Endothelial cell of umbilical vein (primary cell): Measurements from ENCODE around the gene SQSTM1. TPM values are rescaled to one million over a fixed set of nuclear protein-coding genes. Genes with fewer than 3 reads are reported as not detected.

Source experiments
- BruUV-seq: library from RNA; stranded (reverse); fragments of 400-500 nt; replicated peaks from 2 replicates; lab custom pipeline; 2021; lab: Mats Ljungman, UMichigan
- CTCF ChIA-PET: fragments of 300-600, 350-600 bp; sonication (Branson Sonifier 250); formaldehyde crosslinking; loops from one replicate; lab custom pipeline; 2021; ENCODE audit warnings: antibody characterized with exemption, inconsistent platforms; lab: Charles Lee
- POLR2A ChIA-PET: fragments of 300-600, 350-600 bp; sonication (Branson Sonifier 250); formaldehyde crosslinking; loops from one replicate; lab custom pipeline; 2021; ENCODE audit warnings: antibody characterized with exemption, inconsistent platforms; lab: Charles Lee
- DNase-seq: peaks from one replicate; pipeline ENCODE4 v3.0.0-alpha.2; 2011; ENCODE audit warnings: low read depth, low spot score
- FAIRE-seq: peaks from 2 replicates; lab custom pipeline; 2011; peaks lifted over from hg19 to GRCh38; lab: Jason Lieb, UNC
- H2AFZ ChIP-seq: 2 replicates; pipeline ENCODE4 v1.6.0; 2012; ENCODE audit warnings: low read depth, low read length, control low read depth, inconsistent platforms
- H3K27ac ChIP-seq: 2 replicates; pipeline ENCODE4 v1.5.1; 2011; ENCODE audit warnings: low read depth, mild to moderate bottlenecking, control low read depth, low read length, moderate library complexity; ENCODE audit not compliant: insufficient read depth
- H3K27me3 ChIP-seq, 2 experiments: 2 replicates each; pipeline versions ENCODE4 v1.6.0 to v1.6.1; 2011; ENCODE audit warnings: low read length in 2 of 2, mixed read lengths in 1 of 2; ENCODE audit not compliant: control insufficient read depth in 2 of 2, insufficient read depth in 2 of 2
- H3K36me3 ChIP-seq, 2 experiments: 2 replicates in 1 of 2; 3 replicates in 1 of 2; pipeline ENCODE4 v1.5.1; 2011; ENCODE audit warnings: low read length in 2 of 2, mild to moderate bottlenecking in 1 of 2, moderate library complexity in 1 of 2; ENCODE audit not compliant: control insufficient read depth in 2 of 2, insufficient read depth in 2 of 2; ENCODE audit errors: extremely low read depth in 1 of 2
- H3K4me1 ChIP-seq: 3 replicates; pipeline ENCODE4 v1.5.1; 2011; ENCODE audit warnings: mild to moderate bottlenecking, low read length; ENCODE audit not compliant: control insufficient read depth, insufficient read depth; ENCODE audit errors: extremely low read depth
- H3K4me2 ChIP-seq: 2 replicates; pipeline ENCODE4 v1.6.1; 2011; ENCODE audit warnings: low read length, control low read depth, mixed read lengths; ENCODE audit not compliant: insufficient read depth
- H3K4me3 ChIP-seq, 3 experiments: fragments of 200-600 bp in 1 of 3; sonication (generic), shearing (Covaris generic) in 1 of 3; replicated peaks in 1 of 3; 2 replicates each; pipeline ENCODE4 v1.5.1; 2011 to 2016; ENCODE audit warnings: control low read depth in 3 of 3, low read length in 3 of 3, mild to moderate bottlenecking in 2 of 3, inconsistent platforms in 1 of 3, low read depth in 1 of 3, moderate library complexity in 1 of 3; ENCODE audit not compliant: insufficient read depth in 1 of 3
- H3K79me2 ChIP-seq: 2 replicates; pipeline ENCODE4 v1.6.0; 2012; ENCODE audit warnings: low read length, inconsistent platforms; ENCODE audit not compliant: control insufficient read depth, insufficient read depth
- H3K9ac ChIP-seq: replicated peaks from 2 replicates; pipeline ENCODE3; 2011; ENCODE audit warnings: low read length, control low read depth; ENCODE audit not compliant: insufficient read depth; ENCODE audit errors: extremely low read depth
- H3K9me1 ChIP-seq: replicated peaks from 3 replicates; pipeline ENCODE4 v1.6.0; 2011; ENCODE audit warnings: mild to moderate bottlenecking, low read length; ENCODE audit not compliant: control insufficient read depth, insufficient read depth; ENCODE audit errors: extremely low read depth
- H3K9me3 ChIP-seq: replicated peaks from 2 replicates; pipeline ENCODE4 v1.5.1; 2012; ENCODE audit warnings: low read length, inconsistent platforms; ENCODE audit not compliant: control insufficient read depth, insufficient read depth
- H4K20me1 ChIP-seq: replicated peaks from 2 replicates; pipeline ENCODE3; 2011; ENCODE audit warnings: mild to moderate bottlenecking, low read length; ENCODE audit not compliant: control insufficient read depth, insufficient read depth; ENCODE audit errors: extremely low read depth
- CTCF ChIP-seq, 2 donors: IDR thresholded peaks; 1 replicate in 1 of 2; 2 replicates in 1 of 2; pipeline ENCODE4 v1.5.1; 2011; ENCODE audit warnings: low read length in 2 of 2, mild to moderate bottlenecking in 2 of 2, moderate library complexity in 2 of 2, control low read depth in 1 of 2, inconsistent platforms in 1 of 2, low read depth in 1 of 2; ENCODE audit not compliant: insufficient read depth in 1 of 2; ENCODE audit errors: extremely low read depth in 1 of 2
- EZH2 ChIP-seq: IDR thresholded peaks from 2 replicates; pipeline ENCODE4 v1.6.1; 2012; ENCODE audit warnings: borderline replicate concordance, low read depth, mild to moderate bottlenecking, moderate library complexity, low read length, inconsistent platforms; ENCODE audit not compliant: severe bottlenecking
- FOS ChIP-seq: IDR thresholded peaks from 2 replicates; pipeline ENCODE4 v1.6.1; 2011; ENCODE audit warnings: mild to moderate bottlenecking, low read length, moderate library complexity, borderline replicate concordance; ENCODE audit not compliant: insufficient read depth
- GATA2 ChIP-seq: IDR thresholded peaks from 2 replicates; pipeline ENCODE4 v1.7.0; 2011; ENCODE audit warnings: low read depth, mild to moderate bottlenecking, moderate library complexity, mixed read lengths, low read length; ENCODE audit not compliant: insufficient read length, insufficient read depth
- JUN ChIP-seq: IDR thresholded peaks from 2 replicates; pipeline ENCODE4 v1.6.1; 2011; ENCODE audit warnings: borderline replicate concordance, low read depth; ENCODE audit not compliant: insufficient read length, insufficient read depth
- MYC ChIP-seq: IDR thresholded peaks from one replicate; pipeline ENCODE4 v1.6.1; 2011; ENCODE audit warnings: mild to moderate bottlenecking, low read depth, low read length
- POLR2A ChIP-seq: IDR thresholded peaks from 2 replicates; pipeline ENCODE4 v1.6.1; 2012; ENCODE audit warnings: low read depth, mild to moderate bottlenecking, control low read depth, low read length
- POLR2AphosphoS5 ChIP-seq: IDR thresholded peaks from 2 replicates; pipeline ENCODE4 v1.6.1; 2012; ENCODE audit warnings: low read depth, mild to moderate bottlenecking, control low read depth, low read length, moderate library complexity; ENCODE audit not compliant: insufficient read depth
- dilution Hi-C: fragments of 300-500 bp; cut with MboI; formaldehyde crosslinking; loops from one replicate; pipeline ENCODE4 v1.15.0; 2019; ENCODE audit warnings: low sequenced_read_pairs; ENCODE audit not compliant: extremely low pct_ligation_motif_present
- intact Hi-C: fragments of 100-400 bp; cut with micrococcal nuclease; formaldehyde crosslinking; loops from one replicate; pipeline ENCODE4 v1.10.0; 2022
- polyA plus RNA-seq, 4 experiments: library from polyadenylated mRNA; depleted of rRNA in 3 of 4; stranded (reverse) in 3 of 4; unstranded in 1 of 4; fragments of >200 nt; gene quantifications; 2 replicates each; pipeline versions ENCODE4 v1.2.1 to v1.2.3, GENCODE V29; 2011 to 2012; ENCODE audit warnings: missing spikeins in 1 of 4
- total RNA-seq: library from RNA; stranded (reverse); gene quantifications from 2 replicates; pipeline ENCODE4 v1.2.3, GENCODE V29; 2021
- TF ChIP-seq, protein P1 (sequence below): IDR thresholded peaks from 2 replicates; pipeline ENCODE4 v1.6.1; 2011; ENCODE audit not compliant: insufficient read depth, insufficient read length

SQSTM1 gene
- total and polyA plus RNA-seq, 2 donors (not counting 3 experiments of a cell fraction or from before 2014, with no cell fraction given), result 302 to 346 TPM

- ChIA-PET POLR2A (no interaction called here), CTCF (no interaction called here)
- TF ChIP-seq MYC (no peak), JUN (no peak), POLR2A (no peak), EZH2 (no peak), CTCF (IDR thresholded peaks at IDR 0.05; ENCODE audit: extremely low read depth in 1 of 2, insufficient read depth in 1 of 2, low read depth in 1 of 2, low read length in 2 of 2) (no peak), FOS (no peak), GATA2 (no peak), POLR2AphosphoS5 (no peak)
- TF ChIP-seq, protein P1, sequence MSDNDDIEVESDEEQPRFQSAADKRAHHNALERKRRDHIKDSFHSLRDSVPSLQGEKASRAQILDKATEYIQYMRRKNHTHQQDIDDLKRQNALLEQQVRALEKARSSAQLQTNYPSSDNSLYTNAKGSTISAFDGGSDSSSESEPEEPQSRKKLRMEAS, result no peak
- no peaks in the 10 kb centered on the region for H3K27me3 ChIP-seq
- no peaks in the 10 kb centered on the region for H3K9me1 ChIP-seq
- no peak overlapping the region for H3K27ac ChIP-seq
- no peak for FAIRE-seq
- H4K20me1 ChIP-seq, result no peaks in the 10 kb centered on the region
- H3K4me3 ChIP-seq, result no peak overlapping the region
- H3K79me2 ChIP-seq, result no peaks in the 10 kb centered on the region
- H3K4me1 ChIP-seq, result no peaks in the 10 kb centered on the region
- no peak for DNase-seq
- H3K36me3 ChIP-seq, result peaks cover 16 to 49% of the 10 kb centered on the region in 2 experiments
- no peak overlapping the region for H3K9ac ChIP-seq
- intact Hi-C loops, result no loop called here
- no TSS peak for BruUV-seq
- H3K4me2 ChIP-seq, result no peak overlapping the region
- no peak overlapping the region for H2AFZ ChIP-seq
- H3K9me3 ChIP-seq, result peaks cover 8% of the 10 kb centered on the region
- dilution Hi-C loops, result no loop called here
These were observed 58.9 kb downstream of the SQSTM1 start for GRCh38 chr5:179879690-179880010.
